Panc1 (cell line): ENCODE results near the gene FBN1. TPM values are rescaled to one million over a fixed set of nuclear protein-coding genes. Genes with fewer than 3 reads are reported as not detected.

ENCODE experiments used
- ATAC-seq: fragments of 200-7000 bp; cut with Tn5 transposase; 2 replicates; pipeline ENCODE4 v1.9.1; 2020; ENCODE audit warnings: mild to moderate bottlenecking, moderate library complexity
- BruUV-seq: library from RNA; stranded (reverse); fragments of 400-500 nt; replicated peaks from 2 replicates; lab custom pipeline; 2021; lab: Mats Ljungman, UMichigan
- CTCF ChIA-PET: fragments of 300-600 bp; sonication (Branson Sonifier 250); formaldehyde crosslinking; loops from one replicate; lab custom pipeline; 2022; ENCODE audit warnings: antibody characterized with exemption; lab: Charles Lee
- POLR2A ChIA-PET: fragments of 300-600 bp; sonication (Branson Sonifier 250); formaldehyde crosslinking; loops from one replicate; lab custom pipeline; 2022; ENCODE audit warnings: antibody characterized with exemption; lab: Charles Lee
- DNase-seq: peaks from one replicate; pipeline ENCODE4 v3.0.0-alpha.2; 2010; ENCODE audit warnings: low read depth, low spot score
- H3K27ac ChIP-seq: 2 replicates; pipeline ENCODE4 v1.5.1; 2011; ENCODE audit warnings: mild to moderate bottlenecking, low read length, inconsistent platforms
- H3K27me3 ChIP-seq: fragments of 200-500 bp; sonication (Bioruptor generic); 2 replicates; pipeline ENCODE4 v1.6.0; 2014; ENCODE audit warnings: low read length, inconsistent platforms; ENCODE audit not compliant: control insufficient read depth, insufficient read depth
- H3K36me3 ChIP-seq: fragments of 200-500 bp; sonication (Bioruptor generic); 2 replicates; pipeline ENCODE4 v1.5.1; 2014; ENCODE audit warnings: inconsistent platforms, mild to moderate bottlenecking, low read length, moderate library complexity; ENCODE audit not compliant: control insufficient read depth, insufficient read depth
- H3K4me1 ChIP-seq: 2 replicates; pipeline ENCODE4 v1.5.1; 2011; ENCODE audit warnings: inconsistent platforms, mild to moderate bottlenecking, low read length, moderate library complexity; ENCODE audit not compliant: control insufficient read depth, insufficient read depth
- H3K4me3 ChIP-seq, 2 experiments: 2 replicates each; pipeline ENCODE4 v1.5.1; 2011 to 2012; ENCODE audit warnings: low read depth in 2 of 2, low read length in 2 of 2, mild to moderate bottlenecking in 2 of 2, inconsistent platforms in 1 of 2, moderate library complexity in 1 of 2
- H3K9me3 ChIP-seq: fragments of 200-500 bp; sonication (Bioruptor generic); 2 replicates; pipeline ENCODE4 v1.5.1; 2014; ENCODE audit warnings: low read depth, mild to moderate bottlenecking, inconsistent platforms, low read length, moderate library complexity; ENCODE audit not compliant: control insufficient read depth, insufficient read depth
- POLR2AphosphoS5 ChIP-seq: IDR thresholded peaks from 2 replicates; pipeline ENCODE4 v1.6.1; 2012; ENCODE audit warnings: mild to moderate bottlenecking, low read depth, low read length, moderate library complexity
- SIN3A ChIP-seq: IDR thresholded peaks from 2 replicates; pipeline ENCODE4 v1.6.1; 2012; ENCODE audit warnings: low read depth, mild to moderate bottlenecking, low read length, moderate library complexity, borderline replicate concordance; ENCODE audit not compliant: insufficient read depth
- TCF7L2 ChIP-seq: IDR thresholded peaks from 2 replicates; pipeline ENCODE4 v1.6.1; 2011; ENCODE audit warnings: mild to moderate bottlenecking, low read depth, low read length, inconsistent platforms
- in situ Hi-C: cut with HindIII; loops from 2 replicates; pipeline ENCODE4 v1.10.0; 2016; ENCODE audit warnings: low sequenced_read_pairs, low pct_unique_long_range_greater_than_20kb
- intact Hi-C: fragments of 100-400 bp; cut with micrococcal nuclease; formaldehyde crosslinking; loops from one replicate; pipeline ENCODE4 v1.10.0; 2022; ENCODE audit not compliant: unreplicated experiment
- total RNA-seq: library from RNA; stranded (reverse); gene quantifications from one replicate; pipeline ENCODE4 v1.2.1, GENCODE V29; 2021; ENCODE audit not compliant: unreplicated experiment
- TF ChIP-seq, protein P1 (sequence below), 2 experiments: IDR thresholded peaks; 2 replicates each; pipeline ENCODE4 v1.6.1; 2011 to 2012; ENCODE audit warnings: low read depth in 2 of 2, control low read depth in 1 of 2, low read length in 1 of 2, mild to moderate bottlenecking in 1 of 2, moderate library complexity in 1 of 2; ENCODE audit not compliant: insufficient read depth in 1 of 2
- TF ChIP-seq, protein P2 (sequence below): fragments of 450-650 bp; IDR thresholded peaks from 2 replicates; pipeline ENCODE4 v1.5.1; 2017; ENCODE audit warnings: mild to moderate bottlenecking

Gene FBN1
- total RNA-seq, 1 experiment from 2014 or later = 0.46 TPM

DNA sequence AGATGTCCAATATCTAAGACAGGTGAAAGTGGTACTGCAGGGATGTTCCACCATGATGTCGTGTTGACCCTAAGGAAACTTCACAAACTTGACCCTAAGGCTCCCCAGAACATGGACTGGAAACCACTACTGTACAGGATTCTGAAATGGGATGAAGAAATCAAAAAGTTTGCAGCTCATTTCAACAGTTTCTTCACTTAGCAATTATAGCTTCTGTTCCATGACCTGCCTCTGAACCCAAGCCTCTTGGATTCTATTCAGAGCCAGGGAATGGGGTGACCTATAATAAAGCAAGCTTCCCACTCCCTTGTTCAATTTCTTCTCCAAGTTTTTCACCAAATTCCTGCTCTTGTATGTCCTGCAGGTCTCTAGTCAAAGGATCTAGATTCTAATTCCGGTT, 273.5 kb downstream of the FBN1 start:
- POLR2A ChIA-PET = no interaction called here
- intact Hi-C loops = no loop called here
- no peak for TF ChIP-seq POLR2AphosphoS5
- no peak for TF ChIP-seq TCF7L2

DNA sequence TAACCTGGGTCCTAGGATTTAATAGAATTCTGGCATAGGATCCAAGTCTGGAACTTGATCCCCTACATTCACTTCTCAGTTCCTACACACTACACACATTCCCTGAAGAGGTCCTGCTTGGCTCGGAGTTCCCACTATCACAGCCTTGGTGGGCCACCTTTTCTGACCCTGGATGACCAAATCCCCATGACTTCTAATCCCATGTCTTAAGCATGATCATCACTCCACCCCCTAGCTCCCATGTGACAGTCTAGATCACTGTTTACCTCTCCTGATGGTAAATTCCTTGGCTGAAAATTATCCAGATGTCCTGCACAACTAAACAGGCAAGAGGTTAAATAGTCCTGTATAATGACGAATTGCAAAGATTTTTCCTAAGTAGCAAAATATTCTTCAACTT, 274.0 kb downstream of the FBN1 start:
- H3K36me3 ChIP-seq = no peaks in the 10 kb centered on the region
- CTCF ChIA-PET = no interaction called here
- DNase-seq (no peak), ATAC-seq (no peak)
- no TSS peak for BruUV-seq
- TF ChIP-seq, protein P1, sequence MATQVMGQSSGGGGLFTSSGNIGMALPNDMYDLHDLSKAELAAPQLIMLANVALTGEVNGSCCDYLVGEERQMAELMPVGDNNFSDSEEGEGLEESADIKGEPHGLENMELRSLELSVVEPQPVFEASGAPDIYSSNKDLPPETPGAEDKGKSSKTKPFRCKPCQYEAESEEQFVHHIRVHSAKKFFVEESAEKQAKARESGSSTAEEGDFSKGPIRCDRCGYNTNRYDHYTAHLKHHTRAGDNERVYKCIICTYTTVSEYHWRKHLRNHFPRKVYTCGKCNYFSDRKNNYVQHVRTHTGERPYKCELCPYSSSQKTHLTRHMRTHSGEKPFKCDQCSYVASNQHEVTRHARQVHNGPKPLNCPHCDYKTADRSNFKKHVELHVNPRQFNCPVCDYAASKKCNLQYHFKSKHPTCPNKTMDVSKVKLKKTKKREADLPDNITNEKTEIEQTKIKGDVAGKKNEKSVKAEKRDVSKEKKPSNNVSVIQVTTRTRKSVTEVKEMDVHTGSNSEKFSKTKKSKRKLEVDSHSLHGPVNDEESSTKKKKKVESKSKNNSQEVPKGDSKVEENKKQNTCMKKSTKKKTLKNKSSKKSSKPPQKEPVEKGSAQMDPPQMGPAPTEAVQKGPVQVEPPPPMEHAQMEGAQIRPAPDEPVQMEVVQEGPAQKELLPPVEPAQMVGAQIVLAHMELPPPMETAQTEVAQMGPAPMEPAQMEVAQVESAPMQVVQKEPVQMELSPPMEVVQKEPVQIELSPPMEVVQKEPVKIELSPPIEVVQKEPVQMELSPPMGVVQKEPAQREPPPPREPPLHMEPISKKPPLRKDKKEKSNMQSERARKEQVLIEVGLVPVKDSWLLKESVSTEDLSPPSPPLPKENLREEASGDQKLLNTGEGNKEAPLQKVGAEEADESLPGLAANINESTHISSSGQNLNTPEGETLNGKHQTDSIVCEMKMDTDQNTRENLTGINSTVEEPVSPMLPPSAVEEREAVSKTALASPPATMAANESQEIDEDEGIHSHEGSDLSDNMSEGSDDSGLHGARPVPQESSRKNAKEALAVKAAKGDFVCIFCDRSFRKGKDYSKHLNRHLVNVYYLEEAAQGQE (IDR thresholded peaks at IDR 0.05; ENCODE audit: insufficient read depth in 1 of 2, low read depth in 2 of 2, low read length in 1 of 2) = no peak
- TF ChIP-seq SIN3A = no peak
- TF ChIP-seq TCF7L2 = no peak
- TF ChIP-seq POLR2AphosphoS5 = no peak
- TF ChIP-seq, protein P2, sequence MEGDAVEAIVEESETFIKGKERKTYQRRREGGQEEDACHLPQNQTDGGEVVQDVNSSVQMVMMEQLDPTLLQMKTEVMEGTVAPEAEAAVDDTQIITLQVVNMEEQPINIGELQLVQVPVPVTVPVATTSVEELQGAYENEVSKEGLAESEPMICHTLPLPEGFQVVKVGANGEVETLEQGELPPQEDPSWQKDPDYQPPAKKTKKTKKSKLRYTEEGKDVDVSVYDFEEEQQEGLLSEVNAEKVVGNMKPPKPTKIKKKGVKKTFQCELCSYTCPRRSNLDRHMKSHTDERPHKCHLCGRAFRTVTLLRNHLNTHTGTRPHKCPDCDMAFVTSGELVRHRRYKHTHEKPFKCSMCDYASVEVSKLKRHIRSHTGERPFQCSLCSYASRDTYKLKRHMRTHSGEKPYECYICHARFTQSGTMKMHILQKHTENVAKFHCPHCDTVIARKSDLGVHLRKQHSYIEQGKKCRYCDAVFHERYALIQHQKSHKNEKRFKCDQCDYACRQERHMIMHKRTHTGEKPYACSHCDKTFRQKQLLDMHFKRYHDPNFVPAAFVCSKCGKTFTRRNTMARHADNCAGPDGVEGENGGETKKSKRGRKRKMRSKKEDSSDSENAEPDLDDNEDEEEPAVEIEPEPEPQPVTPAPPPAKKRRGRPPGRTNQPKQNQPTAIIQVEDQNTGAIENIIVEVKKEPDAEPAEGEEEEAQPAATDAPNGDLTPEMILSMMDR = no peak
- POLR2A ChIA-PET = no interaction called here
- H3K27me3 ChIP-seq = peaks cover 16% of the 10 kb centered on the region
- no peak overlapping the region for H3K27ac ChIP-seq
- in situ Hi-C loops (no loop called here), intact Hi-C loops (no loop called here)
- no peaks in the 10 kb centered on the region; the same call in 1 of the 2 replicates for H3K4me1 ChIP-seq
- no peak overlapping the region for H3K4me3 ChIP-seq
- H3K9me3 ChIP-seq = no peaks in the 10 kb centered on the region

More for the DNA sequence above, 273.5 kb downstream of the FBN1 start:
- CTCF ChIA-PET = no interaction called here
- ATAC-seq = no peak
- Histone ChIP-seq H3K4me1 (no peaks in the 10 kb centered on the region; the same call in 1 of the 2 replicates), H3K27me3 (peaks cover 16% of the 10 kb centered on the region), H3K9me3 (no peaks in the 10 kb centered on the region), H3K4me3 (no peak overlapping the region), H3K27ac (no peak overlapping the region), H3K36me3 (no peaks in the 10 kb centered on the region)
- BruUV-seq = no TSS peak
- in situ Hi-C loops = no loop called here
- no peak for DNase-seq

DNA sequence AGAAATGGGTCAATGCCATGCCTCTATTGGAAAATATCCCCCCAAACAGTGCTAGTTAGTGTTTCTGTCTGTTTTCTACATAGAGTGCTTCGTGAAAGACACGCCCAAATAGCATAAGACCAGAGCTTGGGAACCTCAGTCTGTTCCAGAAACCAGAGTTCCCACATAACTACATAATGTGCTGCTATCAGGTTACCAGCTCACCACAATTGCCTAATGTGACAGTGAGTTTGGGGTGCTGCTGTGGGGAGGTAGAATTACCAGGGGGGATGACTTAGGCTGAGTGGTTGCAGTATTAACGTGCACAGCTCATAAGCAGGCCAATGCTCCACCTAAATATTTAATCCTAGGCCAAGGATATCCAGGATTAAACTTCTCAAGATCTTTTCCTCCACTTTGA, 275.0 kb downstream of the FBN1 start:
- Histone ChIP-seq H3K27me3 (peaks cover 16% of the 10 kb centered on the region), H3K27ac (no peak overlapping the region), H3K36me3 (no peaks in the 10 kb centered on the region), H3K4me3 (no peak overlapping the region), H3K4me1 (no peaks in the 10 kb centered on the region; the same call in 1 of the 2 replicates), H3K9me3 (no peaks in the 10 kb centered on the region)
- no peak for TF ChIP-seq POLR2AphosphoS5
- TF ChIP-seq SIN3A = no peak
- TF ChIP-seq, protein P1 (IDR thresholded peaks at IDR 0.05; ENCODE audit: insufficient read depth in 1 of 2, low read depth in 2 of 2, low read length in 1 of 2) = no peak
- TF ChIP-seq, protein P2 = no peak
- TF ChIP-seq TCF7L2 = no peak
- DNase-seq (no peak), ATAC-seq (no peak)
- CTCF ChIA-PET = interaction anchor here (0.7 kb wide), 1 partner anchor 150 kb away, joined by 3 read pairs; no protein-coding TSS in a partner anchor
- no TSS peak for BruUV-seq
- in situ Hi-C loops = no loop called here
- POLR2A ChIA-PET = no interaction called here
- intact Hi-C loops = no loop called here
